ENCODE results near the gene ZNF423.

The ZNF423 gene

DNA sequence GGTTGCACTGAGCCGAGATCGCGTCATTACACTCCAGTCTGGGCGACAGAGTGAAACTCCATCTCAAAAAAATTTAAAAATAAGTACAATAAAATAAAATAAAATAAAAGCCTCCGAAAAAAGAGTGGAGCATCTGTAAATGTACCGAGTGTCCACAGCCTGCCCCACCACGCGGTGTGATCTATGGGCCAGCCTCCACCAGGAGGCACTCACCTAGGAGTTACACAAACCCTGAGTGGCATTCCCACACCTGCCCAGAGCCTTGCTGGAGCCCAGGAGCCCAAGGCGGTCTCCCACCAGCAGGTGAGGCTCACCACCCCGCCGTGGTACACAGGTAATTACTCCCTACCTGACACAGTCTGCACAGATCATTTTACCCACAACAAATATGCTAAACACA, 183.2 kb downstream of the ZNF423 start:
- TF ChIP-seq, protein P1, sequence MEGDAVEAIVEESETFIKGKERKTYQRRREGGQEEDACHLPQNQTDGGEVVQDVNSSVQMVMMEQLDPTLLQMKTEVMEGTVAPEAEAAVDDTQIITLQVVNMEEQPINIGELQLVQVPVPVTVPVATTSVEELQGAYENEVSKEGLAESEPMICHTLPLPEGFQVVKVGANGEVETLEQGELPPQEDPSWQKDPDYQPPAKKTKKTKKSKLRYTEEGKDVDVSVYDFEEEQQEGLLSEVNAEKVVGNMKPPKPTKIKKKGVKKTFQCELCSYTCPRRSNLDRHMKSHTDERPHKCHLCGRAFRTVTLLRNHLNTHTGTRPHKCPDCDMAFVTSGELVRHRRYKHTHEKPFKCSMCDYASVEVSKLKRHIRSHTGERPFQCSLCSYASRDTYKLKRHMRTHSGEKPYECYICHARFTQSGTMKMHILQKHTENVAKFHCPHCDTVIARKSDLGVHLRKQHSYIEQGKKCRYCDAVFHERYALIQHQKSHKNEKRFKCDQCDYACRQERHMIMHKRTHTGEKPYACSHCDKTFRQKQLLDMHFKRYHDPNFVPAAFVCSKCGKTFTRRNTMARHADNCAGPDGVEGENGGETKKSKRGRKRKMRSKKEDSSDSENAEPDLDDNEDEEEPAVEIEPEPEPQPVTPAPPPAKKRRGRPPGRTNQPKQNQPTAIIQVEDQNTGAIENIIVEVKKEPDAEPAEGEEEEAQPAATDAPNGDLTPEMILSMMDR (IDR thresholded peaks at IDR 0.05; ENCODE audit: insufficient read depth, missing control alignments) = no peak
- FAIRE-seq (no peak), DNase-seq (ENCODE audit: insufficient read length, low spot score) (no peak)

DNA sequence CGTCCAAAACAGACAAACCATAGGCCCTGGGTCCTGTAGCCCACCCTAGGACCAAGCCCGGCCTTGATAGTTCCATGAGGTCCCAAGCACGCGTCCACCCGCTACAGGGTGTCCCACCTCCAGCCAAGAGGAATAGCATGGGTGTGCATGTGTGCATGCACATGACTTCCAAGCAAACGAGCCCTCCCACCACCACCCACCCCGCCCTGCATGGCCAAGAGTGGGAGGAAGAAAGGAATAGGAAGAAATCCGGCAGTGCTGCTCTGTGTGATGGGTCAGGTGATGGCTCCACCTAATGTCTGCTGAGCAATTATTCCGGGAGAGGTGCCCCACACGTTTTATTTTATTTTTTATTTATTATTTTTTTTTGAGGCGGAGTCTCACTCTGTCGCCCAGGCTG, 184.6 kb downstream of the ZNF423 start:
- FAIRE-seq (no peak), DNase-seq (ENCODE audit: insufficient read length, low spot score) (no peak)

DNA sequence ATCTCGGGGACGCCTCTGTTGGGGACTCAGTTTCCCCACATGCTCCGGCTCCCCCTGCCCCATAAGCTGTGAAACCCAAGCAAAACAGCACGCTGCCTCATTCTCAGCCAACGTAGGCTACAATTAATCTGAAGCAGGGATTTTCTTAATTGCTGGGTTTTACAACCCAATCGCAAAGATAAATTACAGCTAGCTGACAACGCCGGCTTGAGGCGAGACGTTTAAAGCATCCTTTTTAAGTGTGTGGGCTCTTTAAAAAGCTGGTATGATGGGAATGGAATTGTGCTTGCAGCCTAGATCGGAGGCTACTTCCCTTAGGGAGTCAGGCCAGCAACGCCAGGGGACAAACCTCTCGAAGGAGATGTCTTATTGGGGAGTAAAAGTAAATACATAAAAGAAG, 185.3 kb downstream of the ZNF423 start:
- TF ChIP-seq, protein P1 (IDR thresholded peaks at IDR 0.05; ENCODE audit: insufficient read depth, missing control alignments) = no peak
- DNase-seq (ENCODE audit: insufficient read length, low spot score) = no peak
- no peak for FAIRE-seq

More for the DNA sequence above, 184.6 kb downstream of the ZNF423 start:
- TF ChIP-seq, protein P1 (IDR thresholded peaks at IDR 0.05; ENCODE audit: insufficient read depth, missing control alignments) = no peak

DNA sequence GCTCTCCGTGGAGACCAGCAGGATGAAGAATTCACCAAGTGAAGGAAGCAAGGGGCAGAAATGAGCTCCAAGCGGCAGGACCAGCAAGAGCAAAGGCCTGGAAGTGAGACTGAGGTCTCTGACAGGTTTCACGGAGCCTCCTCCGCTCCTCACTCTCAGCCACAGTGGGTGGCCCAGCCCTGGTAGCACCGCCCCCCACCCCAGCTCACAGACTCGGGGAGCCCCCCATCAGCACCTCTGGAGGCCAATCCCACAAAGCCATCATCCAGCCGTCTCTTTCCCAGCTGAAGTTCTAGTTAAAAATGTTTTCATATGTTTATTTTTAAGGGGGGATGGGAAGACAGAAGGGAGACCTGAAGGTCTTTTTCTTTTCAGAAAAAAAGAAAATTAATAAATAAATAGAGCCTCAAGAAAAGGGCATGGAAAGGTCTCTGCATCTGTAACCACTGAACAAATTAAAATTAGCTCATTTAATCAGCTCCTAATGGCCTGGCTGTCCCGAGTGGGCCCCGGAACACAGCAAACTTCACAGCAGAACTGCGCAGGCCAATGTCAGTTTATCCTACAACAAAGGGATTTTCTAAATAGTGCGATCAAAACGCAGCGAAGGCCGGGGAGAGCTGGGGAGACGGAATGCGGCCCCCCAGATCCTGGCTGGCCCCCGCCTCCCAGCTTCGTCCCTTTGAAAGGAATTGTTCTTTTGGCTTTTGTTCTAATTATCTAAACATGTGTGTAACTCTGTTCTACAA, 190.3 kb downstream of the ZNF423 start:
- FAIRE-seq = no peak
- TF ChIP-seq, protein P1 (IDR thresholded peaks at IDR 0.05; ENCODE audit: insufficient read depth, missing control alignments) = no peak
- DNase-seq (ENCODE audit: insufficient read length, low spot score) = no peak

DNA sequence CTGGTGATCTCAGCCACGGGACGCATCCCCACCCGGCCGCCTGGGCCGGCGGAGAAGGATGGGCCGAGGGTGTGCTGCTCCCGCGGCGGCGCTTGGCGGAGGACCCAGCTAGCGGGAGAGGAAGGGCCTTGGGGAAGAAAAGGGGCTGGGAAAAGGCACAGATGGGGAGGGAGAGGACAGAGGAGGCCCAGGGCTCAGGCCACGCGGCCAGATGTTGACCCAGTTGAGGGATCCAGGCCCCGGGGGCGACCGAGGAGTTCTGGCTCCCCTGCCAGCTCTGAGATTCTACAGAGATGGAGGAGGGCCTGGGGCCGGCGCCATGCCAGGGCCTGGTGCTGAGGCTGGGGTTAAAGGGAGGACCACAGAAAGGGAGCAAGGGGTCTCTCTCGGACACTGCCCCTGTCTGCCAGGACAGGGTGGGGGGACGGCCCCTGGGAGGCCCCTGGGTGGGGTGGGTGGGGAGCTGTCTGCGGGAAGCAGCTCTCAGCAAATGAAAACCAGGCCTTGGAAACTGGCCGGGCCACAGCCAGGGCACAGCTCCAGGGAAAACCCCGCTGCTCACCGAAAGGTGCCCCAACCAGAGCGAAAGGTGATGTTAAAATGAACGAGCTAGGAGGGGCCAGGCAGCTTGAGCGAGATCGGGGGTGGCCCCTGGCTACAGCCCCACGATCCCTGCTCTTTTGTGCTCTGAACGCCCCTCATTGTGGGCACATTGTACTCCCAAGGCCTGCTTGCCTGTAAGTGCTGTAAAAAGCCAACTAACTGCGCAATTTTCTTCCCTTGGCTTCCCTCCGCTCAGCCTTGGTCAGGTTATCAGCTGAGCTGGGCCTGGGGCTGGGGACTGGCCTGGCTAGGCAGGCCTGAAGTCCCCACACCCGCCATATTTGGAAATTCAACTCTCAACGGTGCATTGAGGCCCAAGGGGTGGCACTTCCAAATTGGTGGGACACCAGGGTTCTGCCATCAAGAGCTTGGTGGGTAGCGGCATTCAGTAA, 191.4 kb downstream of the ZNF423 start:
- DNase-seq (ENCODE audit: insufficient read length, low spot score) (no peak), FAIRE-seq (no peak)
- TF ChIP-seq, protein P1 (IDR thresholded peaks at IDR 0.05; ENCODE audit: insufficient read depth, missing control alignments) = no peak

DNA sequence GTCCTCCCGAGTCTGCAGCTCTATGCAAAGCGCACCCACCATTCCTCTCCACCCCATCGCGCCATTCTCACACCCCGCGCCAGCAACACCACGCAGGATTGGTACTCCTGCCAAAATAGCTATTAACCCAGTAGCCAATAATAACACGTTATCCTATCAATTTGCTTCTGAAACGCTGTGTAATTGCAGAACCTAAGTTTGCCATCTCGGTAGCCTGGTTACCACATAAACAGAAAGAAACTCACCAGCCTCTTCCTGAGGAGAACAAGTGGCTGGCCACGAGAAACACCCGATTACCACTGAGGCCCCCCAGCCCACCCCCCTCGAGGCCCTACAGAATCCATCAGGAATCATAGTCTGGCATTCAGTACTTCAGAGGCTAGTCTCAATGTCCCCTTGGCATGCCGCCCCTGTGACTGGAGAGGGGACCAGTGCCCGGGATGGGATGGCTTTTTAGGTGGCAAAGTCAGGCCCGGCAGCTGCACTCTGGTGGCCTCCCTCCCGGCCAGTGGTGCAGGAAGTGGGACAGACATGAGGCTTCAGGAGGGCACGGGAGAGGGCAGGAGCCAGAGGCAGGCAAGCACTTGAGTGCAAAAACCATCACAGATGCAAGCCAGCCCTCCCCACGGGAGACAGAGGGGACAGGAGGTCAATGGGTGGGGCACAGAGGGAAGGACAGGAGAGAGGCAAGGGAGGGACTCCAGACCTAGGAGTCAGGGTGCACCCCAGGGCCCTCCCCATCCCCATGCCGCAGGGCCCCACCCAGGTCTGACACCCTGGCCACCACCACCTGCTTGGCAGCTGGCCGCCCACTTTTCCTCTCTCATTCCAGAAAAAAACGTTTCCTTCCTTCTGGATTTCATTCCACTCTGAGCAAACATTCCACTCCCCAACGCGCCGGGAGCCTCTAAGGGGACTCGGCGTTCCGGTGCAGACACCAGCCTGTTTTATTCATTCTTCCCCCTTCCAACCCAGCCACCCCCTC, 192.5 kb downstream of the ZNF423 start:
- TF ChIP-seq, protein P1 (IDR thresholded peaks at IDR 0.05; ENCODE audit: insufficient read depth, missing control alignments) = no peak
- FAIRE-seq (no peak), DNase-seq (ENCODE audit: insufficient read length, low spot score) (no peak)
